HG03342 (cell line): ENCODE results near the gene GINS2.

Source experiments
- ATAC-seq: cut with Tn5 transposase; IDR thresholded peaks from one replicate; pipeline ENCODE4 v1.9.1; 2021; ENCODE audit warnings: mild to moderate bottlenecking, moderate library complexity; ENCODE audit not compliant: unreplicated experiment

GINS2 gene

DNA sequence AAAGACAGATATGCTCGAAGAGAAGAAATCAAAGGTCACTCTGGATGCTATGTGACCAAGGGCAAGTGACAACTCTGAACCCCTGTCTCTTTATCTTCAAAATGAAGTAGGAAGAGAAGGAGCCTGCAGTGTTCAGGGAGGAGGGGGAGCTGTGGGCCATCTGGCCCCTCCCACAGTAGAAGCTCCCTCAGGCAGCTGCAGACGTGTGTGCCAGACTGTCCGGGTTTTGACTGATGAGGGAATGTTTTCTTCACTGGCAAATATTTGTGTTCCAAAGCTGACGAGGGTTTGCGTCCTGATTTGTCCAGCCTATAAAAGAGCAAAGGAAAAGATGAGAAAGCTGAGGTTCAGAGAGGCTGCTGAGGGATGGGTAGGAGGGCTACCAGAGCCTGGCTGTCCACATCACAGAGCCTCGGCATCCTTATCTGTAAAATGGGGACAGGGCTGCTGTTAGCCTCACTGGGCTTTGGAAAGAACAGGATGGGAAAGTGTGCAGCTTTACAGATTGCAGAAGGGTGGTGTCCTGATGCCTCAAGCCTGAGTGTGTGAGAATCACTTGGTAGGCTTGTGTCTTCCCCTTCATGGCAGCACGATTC is 1.8 kb upstream of the GINS2 start:
- ATAC-seq, result no peak

DNA sequence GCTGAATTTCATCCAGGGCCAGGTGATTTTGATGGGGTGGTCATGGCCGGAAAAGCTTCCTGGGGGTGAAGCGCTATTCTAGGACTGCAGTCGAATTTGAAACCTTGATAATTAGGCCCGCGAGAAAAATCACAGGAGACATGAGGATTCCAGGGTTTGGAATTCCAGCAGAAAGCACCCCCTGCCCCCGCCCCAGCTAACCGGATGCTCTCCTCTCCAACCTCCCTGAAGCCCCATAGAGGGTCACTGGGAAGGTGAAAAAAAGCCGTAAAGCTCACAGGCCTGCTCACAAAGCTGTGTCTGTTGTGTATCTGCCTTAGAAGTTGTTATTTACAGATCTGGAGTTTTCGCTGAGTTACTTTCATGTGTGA is 1.2 kb upstream of the GINS2 start:
- ATAC-seq, result no peak

DNA sequence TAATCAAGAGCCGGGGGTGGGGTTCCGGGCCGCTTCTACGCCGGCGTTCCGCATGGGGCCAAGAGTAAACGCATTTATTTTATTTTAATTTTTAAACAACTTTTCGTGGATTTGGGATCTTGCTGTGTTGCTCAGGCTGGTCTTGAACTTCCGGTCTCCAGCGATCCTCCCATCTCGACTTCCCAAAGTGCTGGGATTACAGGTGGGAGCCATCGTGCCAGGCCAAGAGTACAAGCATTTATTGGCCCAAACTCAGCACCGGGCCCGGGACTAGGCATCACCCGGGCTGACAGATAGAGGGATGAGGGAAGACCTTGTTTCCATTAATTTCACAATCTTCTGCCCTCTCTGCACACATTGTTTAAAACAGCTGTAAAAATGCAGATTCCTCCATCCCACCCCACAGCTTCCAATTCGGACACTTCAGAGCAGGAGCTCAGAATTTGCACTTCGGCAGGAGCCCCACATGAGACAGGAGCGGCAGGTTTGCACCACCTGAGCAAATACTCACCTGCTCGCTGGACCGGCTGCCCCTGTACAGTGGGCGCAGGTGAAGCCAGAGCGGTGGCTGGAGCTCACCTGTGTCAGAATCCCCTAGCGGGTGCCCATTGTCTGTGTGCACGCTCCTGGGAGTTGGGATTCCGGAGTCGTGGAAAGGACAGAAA is 663 bp upstream of the GINS2 start:
- ATAC-seq, result no peak

DNA sequence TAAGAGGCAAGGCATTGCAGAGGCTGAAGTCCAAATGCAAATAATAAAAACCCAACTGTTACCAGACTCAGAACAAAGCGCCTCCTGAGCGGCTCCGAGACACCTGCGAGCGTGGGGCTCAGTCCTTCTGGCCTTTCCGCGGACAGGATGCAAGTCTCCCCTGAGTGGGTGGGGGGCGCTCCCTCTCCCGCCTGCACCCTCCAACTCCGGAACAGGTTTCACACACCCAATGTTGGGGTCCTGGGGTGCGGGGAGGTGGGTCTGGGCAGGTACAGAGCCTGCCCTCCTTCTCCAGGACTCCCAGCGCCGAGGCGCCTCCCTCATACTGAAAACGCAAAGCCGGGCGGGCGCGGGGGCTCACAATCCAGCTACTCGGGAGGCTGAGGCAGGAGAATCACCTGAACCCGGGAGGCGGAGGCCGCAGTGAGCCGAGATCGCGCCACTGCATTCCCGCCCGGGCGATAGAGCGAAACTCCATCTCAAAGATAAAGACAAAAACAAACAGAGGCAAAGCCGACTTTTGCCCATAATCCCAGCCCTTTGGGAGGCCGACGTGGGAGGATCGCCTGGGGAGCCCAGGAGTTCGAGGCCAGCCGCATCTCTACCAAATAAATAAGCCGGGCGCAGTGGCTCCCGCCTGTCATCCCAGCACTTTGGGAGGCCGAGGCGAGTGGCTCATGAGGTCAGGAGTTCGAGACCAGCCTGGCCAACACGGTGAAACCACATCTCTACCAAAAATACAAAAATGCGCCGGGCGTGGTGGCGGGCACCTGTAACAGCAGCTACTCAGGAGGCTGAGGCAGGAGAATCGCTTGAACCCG is 893 bp downstream of the GINS2 start:
- no peak for ATAC-seq

DNA sequence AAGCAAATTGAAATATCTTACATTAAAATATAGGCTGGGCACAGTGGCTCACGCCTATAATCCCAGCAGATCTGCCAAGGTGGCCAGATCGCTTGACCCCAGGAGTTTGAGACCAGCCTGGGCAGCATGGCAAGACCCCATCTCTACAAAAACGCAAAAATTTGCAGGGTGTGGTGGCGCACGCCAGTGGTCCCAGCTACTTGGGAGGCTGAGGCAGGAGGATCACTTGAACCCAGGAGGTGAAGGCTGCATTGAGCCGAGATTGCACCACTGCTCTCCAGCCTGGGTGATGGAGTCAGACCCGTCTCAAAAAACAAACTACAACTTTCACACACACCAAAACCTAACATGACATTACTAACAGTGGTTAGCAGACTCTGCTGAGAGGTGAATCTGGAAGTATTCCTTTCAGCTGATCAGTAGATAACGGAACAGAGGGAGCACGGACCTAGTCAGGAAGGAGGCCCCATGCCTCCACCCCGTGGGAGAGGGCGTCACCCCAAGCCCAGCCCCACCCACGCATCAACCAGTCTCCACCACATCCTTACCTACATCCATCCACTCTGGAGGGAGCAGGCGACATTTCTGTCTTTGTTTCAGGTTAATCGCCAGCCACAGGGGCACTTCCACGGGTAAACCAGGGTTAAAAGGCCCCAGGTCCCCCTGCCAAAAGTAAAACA is 1.7 kb downstream of the GINS2 start:
- ATAC-seq, result no peak

DNA sequence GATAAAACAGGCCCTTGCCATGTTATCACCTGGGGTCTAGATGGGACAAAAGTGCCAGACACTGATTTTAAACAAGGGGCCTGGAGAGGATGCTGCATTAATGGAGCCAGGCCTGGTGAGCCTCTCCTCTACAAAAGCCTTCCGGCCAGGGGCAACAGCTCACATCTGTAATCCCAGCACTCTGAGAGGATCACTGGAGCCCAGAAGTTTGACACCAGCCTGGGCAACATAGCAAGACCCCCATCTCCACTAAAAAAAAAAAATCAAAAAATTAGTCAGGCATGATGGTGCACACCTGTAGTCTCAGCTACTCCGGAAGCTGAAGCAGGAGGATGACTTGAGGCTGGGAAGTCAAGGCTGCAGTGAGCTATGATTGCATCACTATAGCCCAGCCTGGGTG is 3.5 kb downstream of the GINS2 start:
- ATAC-seq, result no peak

DNA sequence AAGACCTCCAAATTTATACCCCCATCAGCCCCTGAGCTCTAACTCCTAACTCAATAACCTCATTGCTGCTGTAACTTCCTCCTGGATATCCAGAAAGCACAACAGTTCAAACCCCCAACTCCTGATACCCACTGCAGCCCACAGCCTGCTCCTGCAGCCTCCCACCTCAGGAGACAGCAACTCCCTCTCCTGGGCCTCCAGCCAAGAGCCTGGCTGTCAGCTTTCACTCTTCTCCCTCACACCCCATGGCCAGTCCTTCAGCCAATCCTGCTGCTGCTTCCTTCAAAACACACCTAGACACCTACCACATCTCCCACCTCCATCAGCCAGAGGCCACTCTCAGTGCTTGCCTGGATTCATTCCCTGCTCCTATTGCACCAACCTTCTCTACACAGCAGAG is 5.4 kb downstream of the GINS2 start:
- ATAC-seq, result no peak

DNA sequence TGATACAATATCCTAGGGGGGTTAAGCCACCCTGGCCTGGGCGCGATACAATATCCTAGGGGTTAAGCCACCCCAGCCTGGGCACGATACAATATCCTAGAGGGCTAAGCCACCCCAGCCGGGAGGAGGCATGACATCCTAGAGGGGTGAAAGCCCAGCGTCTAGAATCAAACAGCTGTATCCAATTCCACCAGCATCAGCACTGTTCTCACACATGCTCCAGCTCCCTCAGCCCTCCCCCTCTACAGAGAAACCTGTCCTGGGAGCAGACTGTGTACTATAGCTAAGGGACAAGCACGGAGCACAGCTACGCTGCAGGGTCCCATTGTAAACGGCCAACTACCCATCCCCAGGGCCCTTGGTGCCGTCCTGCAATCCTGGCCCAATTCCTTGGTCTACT is 6.2 kb downstream of the GINS2 start:
- no peak for ATAC-seq

DNA sequence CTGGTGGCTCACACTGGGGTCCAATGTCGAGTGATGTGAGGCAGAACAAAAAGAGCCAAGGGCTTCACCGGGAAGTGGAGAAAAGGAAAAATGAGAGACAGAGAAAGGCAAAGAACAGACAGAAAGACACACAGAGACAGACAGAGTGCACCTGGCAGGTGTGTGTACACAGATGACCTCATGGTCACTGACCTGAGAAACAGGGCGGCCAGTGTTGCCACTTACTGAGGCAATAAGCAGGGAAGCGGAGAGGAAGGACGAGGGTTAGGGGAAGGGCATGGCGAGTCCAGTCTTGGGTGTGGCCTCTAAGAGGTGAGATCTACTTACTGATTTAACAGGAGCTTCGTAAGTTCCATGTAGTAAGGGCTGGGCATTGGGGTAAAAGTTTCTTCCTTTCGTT is 7.5 kb downstream of the GINS2 start:
- ATAC-seq, result no peak

DNA sequence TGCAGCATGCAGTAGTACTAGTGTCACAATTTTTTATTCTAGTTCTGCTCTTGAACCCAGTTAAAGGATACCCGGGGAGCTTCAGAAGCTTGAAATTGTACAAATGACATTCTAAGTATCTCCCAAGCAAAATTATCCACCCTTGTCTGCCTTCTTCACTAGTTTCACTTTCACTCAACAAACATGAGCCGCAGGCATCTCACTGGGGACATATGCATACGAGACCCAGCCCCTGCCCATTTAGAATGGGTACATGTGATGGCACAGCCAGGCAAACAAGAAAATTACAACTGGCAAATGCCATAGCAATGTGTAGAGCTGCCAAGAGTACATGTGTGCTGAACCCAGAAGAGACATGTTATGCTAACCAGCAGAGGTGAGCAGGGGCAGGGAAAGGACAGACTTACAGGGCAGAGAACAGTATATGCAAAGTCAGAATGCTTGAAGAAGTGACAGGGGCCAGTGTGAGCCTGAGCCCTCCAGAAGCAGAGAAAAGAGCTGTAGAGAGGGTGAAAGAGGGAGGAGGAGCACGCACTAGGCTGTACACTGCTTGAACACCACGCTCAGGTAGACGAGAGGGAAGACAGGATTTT is 8.3 kb downstream of the GINS2 start:
- no peak for ATAC-seq

DNA sequence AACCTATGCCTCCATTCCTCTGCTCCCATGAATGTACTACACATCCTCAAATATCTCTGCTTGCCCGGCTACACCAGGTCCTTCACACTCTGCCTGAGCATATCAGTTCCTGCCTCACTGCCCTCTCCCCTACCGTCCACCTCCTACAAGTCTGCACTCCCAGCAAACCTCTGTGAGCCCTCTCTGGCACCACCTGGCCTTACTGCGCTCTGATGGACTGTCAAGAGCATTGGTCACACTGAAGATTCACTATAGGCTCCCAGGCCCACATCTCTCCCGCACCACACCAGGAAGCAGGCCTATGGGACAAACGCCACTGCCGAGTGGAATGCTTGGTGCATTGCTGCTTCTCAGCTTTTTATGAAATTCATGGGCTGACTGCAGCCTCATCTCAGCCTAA is 8.9 kb downstream of the GINS2 start:
- ATAC-seq, result no peak

DNA sequence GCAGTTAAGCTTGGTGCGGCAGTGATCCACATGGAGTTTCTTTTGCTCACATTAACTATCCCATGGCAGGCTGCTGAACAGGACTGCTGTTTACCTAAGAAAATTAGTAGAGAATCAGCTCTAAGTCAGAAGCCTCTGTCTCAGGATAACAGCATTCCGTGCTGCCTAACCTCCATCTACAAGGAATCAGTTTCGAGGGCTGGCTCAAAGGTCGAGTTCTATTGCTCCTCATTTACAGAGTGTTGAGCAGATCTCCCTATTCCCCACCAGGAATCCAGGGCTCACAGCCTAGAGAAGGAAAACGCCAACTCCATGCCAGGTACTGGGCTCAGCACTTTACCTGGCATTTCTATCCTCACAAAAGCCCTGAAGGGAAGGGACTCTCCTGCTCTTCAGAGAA is 9.9 kb downstream of the GINS2 start:
- no peak for ATAC-seq

DNA sequence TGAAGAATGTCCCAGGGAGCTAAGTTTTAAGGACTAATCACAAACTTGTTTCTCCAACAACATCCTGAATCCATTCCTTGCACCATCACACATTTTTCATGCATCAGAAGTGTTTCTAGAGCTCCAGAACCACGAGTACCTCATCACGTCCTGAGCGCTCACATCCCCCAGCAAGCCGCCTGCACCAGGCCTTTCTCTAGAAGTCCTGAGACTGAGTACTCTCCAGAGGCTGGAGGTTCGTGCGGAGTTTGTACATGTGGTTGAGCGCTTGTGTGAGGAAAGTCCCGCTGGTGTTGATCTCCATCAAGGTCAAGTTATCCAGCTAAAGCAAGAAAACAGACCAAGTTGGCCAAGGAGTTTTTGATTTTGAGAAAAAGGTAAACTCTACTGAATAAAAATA is 10.7 kb downstream of the GINS2 start:
- ATAC-seq, result no peak

DNA sequence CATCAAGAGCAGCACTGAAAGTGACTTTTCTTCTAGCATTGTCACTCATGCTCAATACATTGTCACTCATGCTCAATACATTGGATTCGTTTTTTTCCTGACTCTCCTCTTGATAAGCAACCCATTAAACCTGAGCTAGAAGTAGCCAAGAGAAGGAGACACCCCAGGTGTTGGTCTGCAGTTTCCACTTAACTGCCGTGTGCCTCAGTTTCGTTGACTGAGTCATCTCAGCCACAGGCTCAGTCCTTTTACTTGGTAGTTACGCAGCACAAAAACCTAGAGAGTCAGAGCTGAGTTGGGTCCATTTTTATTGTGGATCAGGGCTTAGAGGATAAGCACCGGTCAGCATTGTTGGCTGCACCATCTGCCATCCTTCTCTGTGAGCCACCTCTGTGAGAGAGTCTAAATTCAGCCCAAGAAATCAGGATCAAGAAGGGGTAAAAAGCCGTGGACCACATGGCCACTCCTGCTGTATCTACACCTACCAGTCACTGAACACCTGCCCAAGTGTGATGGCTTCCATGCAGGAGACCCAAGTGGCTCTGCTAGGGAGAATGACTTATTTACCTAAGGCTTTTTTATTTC is 11.3 kb downstream of the GINS2 start:
- ATAC-seq, result no peak

DNA sequence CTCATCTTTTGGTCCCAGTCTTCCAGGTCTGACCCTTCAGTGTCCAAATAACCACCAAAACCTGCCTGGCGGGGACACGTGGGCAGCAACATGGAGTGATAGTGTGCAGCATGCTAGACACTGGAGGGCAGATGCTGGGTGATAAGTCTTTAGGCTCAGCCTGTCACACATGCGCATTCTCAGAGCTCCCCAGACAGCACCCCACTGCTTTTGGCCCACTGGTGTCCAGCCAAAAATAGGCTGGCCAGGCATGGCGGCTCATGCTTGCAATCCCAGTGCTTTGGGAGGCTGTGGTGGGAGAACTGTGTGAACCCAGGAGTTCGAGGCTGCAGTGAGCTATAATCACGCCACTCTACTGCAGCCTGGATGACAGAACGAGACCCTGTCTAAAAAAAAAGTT is 12.3 kb downstream of the GINS2 start:
- ATAC-seq, result no peak

DNA sequence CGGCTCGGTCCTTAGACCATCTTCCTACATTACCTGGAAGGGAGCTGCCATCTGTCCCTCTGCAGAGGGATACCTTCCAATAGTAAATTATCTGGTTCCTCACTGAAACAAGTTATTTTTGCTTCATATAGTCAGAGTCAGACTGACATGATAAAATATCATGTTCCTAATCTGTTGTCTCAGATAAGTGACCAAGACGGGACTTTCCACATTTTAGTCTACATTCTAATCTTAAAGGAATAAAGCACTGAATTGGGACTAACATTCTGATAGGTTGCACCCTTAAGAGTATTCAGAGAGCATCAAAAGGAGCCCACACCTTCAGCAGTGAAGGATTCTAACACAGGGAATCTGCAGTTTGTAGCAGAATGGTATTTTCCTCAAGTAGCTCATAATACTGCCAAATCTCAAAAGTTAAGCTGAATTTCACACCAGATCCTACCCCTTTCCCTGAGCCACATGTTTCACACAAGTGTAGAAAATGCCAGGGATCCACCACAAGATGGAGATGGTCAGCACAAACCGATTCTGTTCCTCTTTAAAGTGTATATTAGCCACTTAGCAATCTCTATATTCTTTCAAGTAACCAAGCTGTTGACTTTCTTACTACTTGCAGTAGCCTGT is 13.4 kb downstream of the GINS2 start:
- ATAC-seq, result no peak

DNA sequence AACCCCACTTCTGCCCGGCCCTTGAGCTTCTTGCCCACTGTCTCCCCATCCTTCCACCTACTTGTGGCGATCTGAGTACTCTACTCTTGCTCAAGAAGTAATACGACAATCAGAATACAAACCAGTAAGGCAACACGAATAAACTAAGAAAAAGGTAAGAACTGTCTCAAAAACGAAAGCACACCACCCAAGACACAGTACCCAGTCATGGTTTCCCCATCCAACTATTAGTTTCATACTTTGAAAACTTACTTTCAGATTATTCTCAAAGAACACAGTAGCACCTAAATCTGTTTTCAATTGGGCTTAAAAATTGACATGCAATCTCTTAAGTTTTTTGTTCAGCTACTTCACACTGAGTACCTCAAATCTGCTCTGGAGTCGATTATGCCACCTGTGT is 13.9 kb downstream of the GINS2 start:
- ATAC-seq, result no peak

DNA sequence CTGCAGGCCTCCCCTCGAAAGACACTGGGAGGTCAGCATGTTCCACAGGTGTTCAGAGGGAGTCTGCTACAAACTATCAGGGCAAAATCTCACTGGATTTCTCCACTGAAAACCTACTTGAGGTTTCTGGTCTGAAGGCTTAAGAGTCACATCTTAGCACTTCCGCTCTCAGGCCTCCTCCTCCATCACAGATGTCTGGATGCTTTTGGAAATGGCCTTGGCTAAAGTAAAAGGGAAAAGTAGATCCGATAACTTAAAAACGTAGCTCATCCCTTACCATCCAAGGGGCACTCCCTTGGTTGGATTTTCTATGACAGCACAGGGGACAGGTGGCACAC is 14.4 kb downstream of the GINS2 start:
- no peak for ATAC-seq

DNA sequence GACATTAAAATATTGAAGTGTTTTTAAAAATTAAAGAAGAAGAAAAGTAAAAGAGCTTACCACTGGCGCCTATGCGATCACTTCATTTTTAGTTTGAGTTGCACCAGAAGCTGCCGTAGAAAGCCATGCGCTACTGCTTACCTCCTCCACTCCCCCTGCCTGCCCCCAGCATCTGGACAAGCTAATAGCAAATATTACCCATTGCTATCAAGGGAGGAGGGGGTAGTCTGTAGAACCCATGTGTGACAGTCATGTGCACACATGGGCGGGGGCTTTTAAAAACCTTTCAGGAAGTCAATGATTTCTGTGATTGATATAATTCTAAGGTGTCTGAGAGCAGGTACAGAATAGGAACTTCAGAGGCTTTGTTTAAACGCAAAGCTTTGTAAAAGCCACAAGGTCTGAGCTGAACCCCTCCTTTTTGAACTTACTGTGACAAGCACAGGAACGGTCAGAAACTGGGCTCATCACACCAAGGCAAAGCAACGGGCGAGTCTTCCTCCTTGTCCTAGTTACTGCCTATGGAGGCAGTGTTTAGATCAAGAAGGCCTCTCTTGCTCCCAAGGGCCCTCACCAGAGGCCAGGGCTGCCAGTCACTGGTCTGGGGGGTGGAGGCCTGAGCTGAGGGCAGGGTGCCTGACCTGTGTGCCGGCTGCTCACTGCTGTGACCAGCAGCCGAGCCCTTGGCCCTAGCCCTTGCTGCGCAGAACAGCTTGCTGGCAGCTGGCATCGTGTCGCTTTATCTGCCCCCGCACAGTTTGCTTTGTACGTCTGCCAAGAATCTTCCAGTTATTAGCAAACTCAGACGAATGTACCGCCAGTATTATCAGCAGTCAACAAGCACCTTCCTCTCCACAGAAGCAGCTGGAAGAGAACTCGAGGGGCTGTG is 15.0 kb downstream of the GINS2 start:
- ATAC-seq, result no peak

DNA sequence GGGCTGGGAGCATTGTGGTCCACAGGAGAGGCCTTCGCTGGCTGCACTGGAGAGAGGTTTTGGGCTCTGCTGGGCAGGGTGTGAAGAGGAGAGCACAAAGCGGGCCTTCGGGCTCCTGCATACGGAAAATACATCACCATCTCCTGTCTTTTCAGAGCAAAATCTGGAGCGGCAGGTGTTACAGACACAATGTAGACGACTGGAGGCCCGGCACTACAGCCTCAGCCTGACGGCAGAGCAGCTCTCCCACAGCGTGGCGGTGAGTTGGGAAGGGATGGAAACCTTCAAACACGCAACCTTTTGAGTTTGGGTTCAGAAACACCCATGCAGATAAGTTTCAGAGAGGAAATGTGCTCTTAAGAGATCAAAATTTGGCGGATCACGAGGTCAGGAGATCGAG is 17.9 kb downstream of the GINS2 start:
- ATAC-seq, result no peak
